ENCODE results near the gene COPZ2. TPM values are rescaled to one million over a fixed set of nuclear protein-coding genes. Genes with fewer than 3 reads are reported as not detected.
"Not testable (repeated sequence)": the region's sequence is repeated elsewhere in the genome, so short reads cannot be mapped to it uniquely, and the experiment has no call there.

Gene COPZ2
- total RNA-seq, 1 experiment from 2014 or later = not detected

- in situ Hi-C loops (cut with HindIII; ENCODE audit: low pct_unique_long_range_greater_than_20kb, low sequenced_read_pairs); DNase-seq (ENCODE audit: low read depth): not testable (repeated sequence)
Observed at GRCh38 chr17:48017817-48018158, 19.8 kb downstream of the COPZ2 start.

DNA sequence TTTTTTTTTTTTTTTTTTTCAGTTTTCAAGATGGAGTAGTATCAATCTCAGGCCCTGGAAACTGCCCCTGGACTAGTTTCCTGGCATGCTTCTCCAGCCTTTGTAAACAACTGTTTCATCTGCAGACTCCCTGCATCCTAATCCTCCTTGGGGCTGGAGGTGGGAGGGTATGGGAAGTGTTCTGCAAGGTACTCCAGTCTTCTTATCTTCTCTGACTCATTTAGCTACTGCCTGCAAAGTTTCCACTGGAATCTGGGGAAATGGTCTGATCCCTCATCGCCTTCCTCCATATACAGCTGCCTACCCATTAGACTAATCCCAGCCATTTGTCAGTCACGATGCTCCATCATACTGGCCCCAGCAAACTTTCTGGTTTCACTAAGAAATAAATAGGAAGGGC lies 21.5 kb downstream of the COPZ2 start:
- no peak for DNase-seq (ENCODE audit: low read depth)
- in situ Hi-C loops (cut with HindIII; ENCODE audit: low pct_unique_long_range_greater_than_20kb, low sequenced_read_pairs) = no loop called here

DNA sequence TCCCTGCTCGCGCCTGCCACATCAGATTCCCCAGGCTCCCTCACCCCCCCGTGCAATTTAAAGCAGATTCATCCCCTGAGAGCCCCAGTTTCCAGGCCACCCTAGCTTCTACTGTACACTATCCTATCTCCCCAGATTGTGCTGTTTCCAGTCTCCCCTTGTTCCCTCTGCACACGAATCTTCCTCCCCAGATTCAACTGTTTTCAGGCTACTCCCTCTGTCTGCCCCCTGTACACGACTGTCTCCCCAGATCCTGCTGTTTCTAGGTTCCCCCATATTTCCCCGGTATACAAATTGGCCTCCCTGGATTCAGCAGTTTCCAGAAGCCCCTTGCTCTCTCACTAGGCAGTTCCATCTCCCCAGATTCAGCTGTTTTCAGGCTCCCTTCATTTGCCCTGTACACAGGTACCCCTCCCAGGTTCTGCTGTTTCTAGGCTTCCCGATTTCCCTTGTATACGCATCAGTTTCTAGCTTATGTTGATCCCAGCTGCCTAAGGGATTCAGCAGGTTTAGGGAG lies 22.9 kb downstream of the COPZ2 start:
- no peak for DNase-seq (ENCODE audit: low read depth)
- in situ Hi-C loops (cut with HindIII; ENCODE audit: low pct_unique_long_range_greater_than_20kb, low sequenced_read_pairs) = no loop called here

GRCh38 chr17:48013876-48014594 lies 23.6 kb downstream of the COPZ2 start:
- DNase-seq (ENCODE audit: low read depth) = no peak
- in situ Hi-C loops (cut with HindIII; ENCODE audit: low pct_unique_long_range_greater_than_20kb, low sequenced_read_pairs) = no loop called here

DNA sequence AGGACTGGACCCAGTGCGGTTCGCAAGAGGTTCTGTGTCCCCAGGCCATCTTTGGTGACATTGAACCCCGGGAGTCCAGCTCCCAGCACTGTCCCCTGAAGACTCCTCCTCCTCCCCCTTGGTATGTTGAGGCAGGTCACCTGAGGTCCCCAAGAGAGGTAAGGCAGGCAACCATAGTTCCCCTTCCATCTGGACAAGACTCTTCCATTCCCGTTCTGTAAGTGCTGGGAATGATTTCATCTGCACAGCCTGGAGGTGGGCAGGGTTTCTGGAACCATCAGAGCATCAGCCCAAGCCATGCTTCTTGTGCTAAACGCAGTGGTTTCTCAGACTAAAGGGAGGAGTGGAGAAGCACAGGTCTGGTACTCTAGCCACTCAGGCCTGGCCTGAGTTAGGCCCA lies 24.9 kb downstream of the COPZ2 start:
- no peak for DNase-seq (ENCODE audit: low read depth)
- in situ Hi-C loops (cut with HindIII; ENCODE audit: low pct_unique_long_range_greater_than_20kb, low sequenced_read_pairs) = no loop called here

DNA sequence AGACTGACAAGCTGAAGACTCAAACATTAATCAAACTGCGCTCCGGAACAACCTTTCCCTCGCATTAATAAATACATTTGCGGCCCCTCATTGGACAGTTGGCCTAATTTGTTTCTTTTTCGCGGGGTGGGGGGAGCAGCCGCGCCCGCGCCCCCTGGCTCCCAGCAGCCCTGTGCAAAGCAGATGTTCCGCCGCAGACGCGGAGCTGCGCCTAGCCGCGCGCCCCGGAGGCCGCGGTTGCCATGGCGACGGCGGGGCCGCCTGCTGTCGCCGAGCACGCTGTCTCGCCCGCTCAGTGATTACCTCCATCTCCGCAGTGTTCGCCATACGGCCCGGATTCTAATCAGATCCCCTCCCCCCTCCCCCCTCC lies 25.5 kb downstream of the COPZ2 start:
- no peak for DNase-seq (ENCODE audit: low read depth)
- in situ Hi-C loops (cut with HindIII; ENCODE audit: low pct_unique_long_range_greater_than_20kb, low sequenced_read_pairs) = no loop called here

DNA sequence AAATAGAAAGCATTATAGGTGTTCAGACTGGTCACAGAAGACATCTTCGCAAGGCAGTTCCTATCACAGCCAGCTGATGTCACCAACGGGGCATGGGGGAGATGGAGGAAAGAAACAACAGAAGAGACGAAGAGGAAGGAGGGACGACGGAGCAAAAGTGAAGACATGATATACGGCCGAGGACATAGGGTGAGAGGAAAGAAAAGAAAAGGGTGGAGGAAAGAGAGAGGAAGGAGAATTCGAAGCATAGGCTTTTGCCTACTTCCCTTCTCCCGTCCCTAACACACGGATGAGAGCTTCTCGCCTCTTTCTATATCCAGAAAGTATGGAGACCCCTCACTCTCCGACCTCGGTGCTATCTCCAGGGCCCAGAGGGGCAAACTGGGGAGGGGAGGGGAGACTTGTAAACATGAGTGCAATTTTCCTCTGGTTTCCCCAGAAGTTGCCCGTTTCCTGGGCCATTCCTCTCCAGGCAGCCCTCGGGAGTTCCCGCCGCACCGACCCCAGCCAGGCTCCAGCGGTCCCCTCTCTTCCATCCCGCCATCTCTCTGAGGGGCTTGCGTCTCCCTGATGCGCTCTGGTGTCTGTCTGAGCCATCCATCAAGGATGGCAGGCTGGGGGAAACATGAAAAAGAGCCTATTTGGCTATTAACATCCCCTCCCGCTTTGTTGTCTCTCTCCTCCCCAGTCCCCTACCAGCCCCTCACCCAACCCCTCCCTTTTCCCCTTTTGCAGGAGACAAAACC lies 26.0 kb downstream of the COPZ2 start:
- in situ Hi-C loops (cut with HindIII; ENCODE audit: low pct_unique_long_range_greater_than_20kb, low sequenced_read_pairs) = no loop called here
- no peak for DNase-seq (ENCODE audit: low read depth)

GRCh38 chr17:48010193-48010592 lies 27.4 kb downstream of the COPZ2 start:
- no peak for DNase-seq (ENCODE audit: low read depth)
- in situ Hi-C loops (cut with HindIII; ENCODE audit: low pct_unique_long_range_greater_than_20kb, low sequenced_read_pairs) = no loop called here

GRCh38 chr17:48006936-48007709 lies 30.5 kb downstream of the COPZ2 start:
- no peak for DNase-seq (ENCODE audit: low read depth)
- in situ Hi-C loops (cut with HindIII; ENCODE audit: low pct_unique_long_range_greater_than_20kb, low sequenced_read_pairs) = no loop called here

DNA sequence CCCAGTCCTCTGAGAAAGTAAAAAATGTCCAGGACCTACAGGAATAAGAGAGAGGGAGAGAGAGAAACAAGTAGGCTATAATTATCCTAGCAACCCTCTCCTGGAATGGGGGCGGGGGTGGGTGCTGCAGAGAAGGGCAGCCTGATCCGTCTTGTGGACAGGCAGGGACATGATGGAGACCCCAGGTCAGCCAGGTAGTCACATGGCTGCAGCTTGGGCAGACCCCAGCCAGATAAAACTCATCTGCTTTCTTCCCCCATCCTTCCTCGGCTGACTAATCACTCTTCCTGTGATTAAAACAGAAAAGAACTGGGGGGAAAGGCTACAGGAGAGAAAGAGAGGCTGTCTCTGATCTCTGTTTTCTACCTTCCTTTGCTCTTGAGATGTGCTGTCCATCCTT lies 32.6 kb downstream of the COPZ2 start:
- no peak for DNase-seq (ENCODE audit: low read depth)
- in situ Hi-C loops (cut with HindIII; ENCODE audit: low pct_unique_long_range_greater_than_20kb, low sequenced_read_pairs) = no loop called here

- DNase-seq (ENCODE audit: low read depth) = no peak
- in situ Hi-C loops (cut with HindIII; ENCODE audit: low pct_unique_long_range_greater_than_20kb, low sequenced_read_pairs) = no loop called here
Observed at GRCh38 chr17:48003417-48004151, 34.0 kb downstream of the COPZ2 start.

GRCh38 chr17:48002916-48003416 lies 34.6 kb downstream of the COPZ2 start:
- in situ Hi-C loops (cut with HindIII; ENCODE audit: low pct_unique_long_range_greater_than_20kb, low sequenced_read_pairs) = no loop called here
- DNase-seq (ENCODE audit: low read depth) = no peak

GRCh38 chr17:48002266-48002915 lies 35.2 kb downstream of the COPZ2 start:
- DNase-seq (ENCODE audit: low read depth) = peak; percentile 76
- in situ Hi-C loops (cut with HindIII; ENCODE audit: low pct_unique_long_range_greater_than_20kb, low sequenced_read_pairs) = no loop called here

DNA sequence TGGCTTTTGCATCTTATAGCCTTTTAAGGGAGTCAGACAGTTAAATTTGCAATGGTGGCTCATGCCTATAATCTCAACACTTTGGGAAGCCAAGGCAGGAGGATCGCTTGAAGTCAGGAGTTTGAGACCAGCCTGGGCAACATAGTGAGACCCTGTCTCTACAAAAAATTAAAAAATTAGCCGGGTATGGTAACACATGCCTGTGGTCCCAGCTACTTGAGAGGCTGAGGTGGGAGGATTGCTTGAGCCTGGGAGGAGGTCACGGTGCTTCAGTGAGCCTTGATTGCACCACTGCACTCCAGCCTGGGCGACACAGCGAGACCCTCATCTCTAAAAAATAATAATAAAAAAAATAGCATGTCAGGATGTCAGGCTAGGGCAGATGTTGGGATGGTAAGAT lies 35.9 kb downstream of the COPZ2 start:
- in situ Hi-C loops (cut with HindIII; ENCODE audit: low pct_unique_long_range_greater_than_20kb, low sequenced_read_pairs); DNase-seq (ENCODE audit: low read depth): not testable (repeated sequence)

DNA sequence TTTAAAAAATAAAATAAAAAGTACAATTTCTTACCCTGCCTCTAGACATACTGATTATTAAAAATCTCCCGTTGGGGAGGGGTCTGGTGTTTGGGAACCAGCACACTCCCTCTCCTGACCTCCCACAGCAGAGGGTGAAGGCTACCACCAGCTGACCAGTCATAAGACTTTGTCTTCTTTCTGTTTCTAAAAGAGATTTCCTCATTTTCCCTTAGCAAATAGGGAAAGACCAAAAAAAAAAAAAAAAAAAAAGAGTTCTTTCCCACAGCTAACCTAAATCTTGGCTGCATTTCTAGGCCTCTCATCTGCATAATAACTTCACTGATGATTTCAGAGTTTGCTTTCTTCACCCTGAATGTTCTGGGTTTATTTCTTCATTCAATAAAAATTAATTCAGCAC lies 36.4 kb downstream of the COPZ2 start:
- no peak for DNase-seq (ENCODE audit: low read depth)
- in situ Hi-C loops (cut with HindIII; ENCODE audit: low pct_unique_long_range_greater_than_20kb, low sequenced_read_pairs) = no loop called here

DNA sequence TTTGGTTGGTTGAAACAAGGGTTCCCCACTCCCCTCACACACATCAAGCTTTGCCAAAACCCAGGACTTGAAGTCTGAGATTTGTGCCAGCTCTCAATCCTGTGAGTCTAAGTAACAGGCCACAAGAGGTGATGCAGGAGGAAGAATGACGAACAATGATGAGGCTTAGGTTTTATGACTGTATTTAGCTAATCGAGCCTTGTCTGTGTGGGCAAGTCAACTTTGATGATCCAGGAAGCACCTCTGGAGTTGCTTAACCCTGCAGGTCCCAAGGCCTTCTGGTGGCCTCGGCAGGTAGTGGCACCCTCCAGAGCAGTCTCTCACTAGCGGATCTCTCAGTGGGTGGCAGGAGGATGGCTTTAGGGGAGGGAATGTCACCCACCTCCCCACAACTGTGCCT lies 38.0 kb downstream of the COPZ2 start:
- in situ Hi-C loops (cut with HindIII; ENCODE audit: low pct_unique_long_range_greater_than_20kb, low sequenced_read_pairs) = no loop called here
- no peak for DNase-seq (ENCODE audit: low read depth)

- DNase-seq (ENCODE audit: low read depth) = no peak
- in situ Hi-C loops (cut with HindIII; ENCODE audit: low pct_unique_long_range_greater_than_20kb, low sequenced_read_pairs) = no loop called here
Observed at GRCh38 chr17:47998044-47998443, 39.6 kb downstream of the COPZ2 start.

GRCh38 chr17:47997586-47997985 lies 40.0 kb downstream of the COPZ2 start:
- in situ Hi-C loops (cut with HindIII; ENCODE audit: low pct_unique_long_range_greater_than_20kb, low sequenced_read_pairs) = no loop called here
- no peak for DNase-seq (ENCODE audit: low read depth)
